Measurements from ENCODE around the gene CCDC9B.

- TF ChIP-seq, protein P1, sequence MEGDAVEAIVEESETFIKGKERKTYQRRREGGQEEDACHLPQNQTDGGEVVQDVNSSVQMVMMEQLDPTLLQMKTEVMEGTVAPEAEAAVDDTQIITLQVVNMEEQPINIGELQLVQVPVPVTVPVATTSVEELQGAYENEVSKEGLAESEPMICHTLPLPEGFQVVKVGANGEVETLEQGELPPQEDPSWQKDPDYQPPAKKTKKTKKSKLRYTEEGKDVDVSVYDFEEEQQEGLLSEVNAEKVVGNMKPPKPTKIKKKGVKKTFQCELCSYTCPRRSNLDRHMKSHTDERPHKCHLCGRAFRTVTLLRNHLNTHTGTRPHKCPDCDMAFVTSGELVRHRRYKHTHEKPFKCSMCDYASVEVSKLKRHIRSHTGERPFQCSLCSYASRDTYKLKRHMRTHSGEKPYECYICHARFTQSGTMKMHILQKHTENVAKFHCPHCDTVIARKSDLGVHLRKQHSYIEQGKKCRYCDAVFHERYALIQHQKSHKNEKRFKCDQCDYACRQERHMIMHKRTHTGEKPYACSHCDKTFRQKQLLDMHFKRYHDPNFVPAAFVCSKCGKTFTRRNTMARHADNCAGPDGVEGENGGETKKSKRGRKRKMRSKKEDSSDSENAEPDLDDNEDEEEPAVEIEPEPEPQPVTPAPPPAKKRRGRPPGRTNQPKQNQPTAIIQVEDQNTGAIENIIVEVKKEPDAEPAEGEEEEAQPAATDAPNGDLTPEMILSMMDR (IDR thresholded peaks at IDR 0.05 in 8 of 11, conservative IDR thresholded peaks at IDR 0.05 in 3 of 11) = no peak
- TF ChIP-seq POLR2A (IDR thresholded peaks at IDR 0.05) = no peak
- TF ChIP-seq POLR2AphosphoS5 (IDR thresholded peaks at IDR 0.05) = no peak
These were observed 32.2 kb upstream of the CCDC9B start for GRCh38 chr15:40372981-40373380.

Measured in spleen (tissue), 7 donors.